ENCODE measurements around the gene CYTH1. TPM values are rescaled to one million over a fixed set of nuclear protein-coding genes. Genes with fewer than 3 reads are reported as not detected.
A peak's percentile ranks its signal among the peaks of the same experiment; 100 is the strongest.

CYTH1 gene
- total RNA-seq, 1 experiment from 2014 or later, result 10.3 TPM

DNA sequence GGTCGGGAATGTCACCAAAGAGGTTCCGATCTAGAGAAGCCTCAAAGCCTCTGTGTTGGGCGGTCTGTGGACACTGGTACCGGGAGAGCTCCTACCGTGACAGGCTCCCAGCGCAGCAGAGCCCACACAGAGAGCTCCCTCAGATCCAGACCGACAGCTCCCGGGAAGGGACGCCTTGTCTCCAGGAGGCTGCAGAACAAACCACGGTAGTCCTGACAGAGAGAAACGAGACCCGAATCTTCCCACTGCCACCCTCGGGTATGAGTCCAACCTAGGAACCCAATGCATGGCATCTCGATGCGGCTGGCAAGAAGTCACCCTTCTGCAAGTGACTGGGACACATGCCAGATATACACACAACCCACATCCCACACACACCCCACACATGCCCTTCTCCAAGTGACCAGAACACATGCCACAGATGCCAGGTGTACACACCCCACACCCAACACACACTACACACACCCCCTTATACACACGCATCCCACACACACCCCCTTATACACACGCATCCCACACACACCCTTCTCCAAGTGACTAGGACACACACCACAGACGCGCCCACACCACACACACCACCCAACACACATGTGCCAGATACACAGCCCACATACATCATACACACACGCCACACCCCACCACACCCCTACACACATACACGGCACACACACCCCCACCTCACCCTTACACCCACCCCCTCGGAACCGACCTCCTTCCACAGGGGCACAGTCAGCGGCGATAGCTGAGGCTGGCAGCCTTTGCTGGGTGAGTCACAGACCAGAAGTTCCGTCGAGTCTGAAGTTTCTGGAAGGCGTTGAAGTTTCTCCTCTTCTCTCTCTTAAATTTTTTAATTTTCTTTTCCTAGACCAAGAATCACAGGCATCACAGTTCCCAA lies 15.9 kb upstream of the CYTH1 start:
- H3K27me3 ChIP-seq (ENCODE audit: control insufficient read depth, insufficient read depth, low read length), result no peaks in the 10 kb centered on the region
- no peak overlapping the region for H3K4me3 ChIP-seq (ENCODE audit: insufficient read depth, low read depth, low read length)
- H3K36me3 ChIP-seq (replicated peaks; ENCODE audit: control insufficient read depth, insufficient read depth, low read length), result peaks cover 35% of the 10 kb centered on the region
- no peak for DNase-seq

DNA sequence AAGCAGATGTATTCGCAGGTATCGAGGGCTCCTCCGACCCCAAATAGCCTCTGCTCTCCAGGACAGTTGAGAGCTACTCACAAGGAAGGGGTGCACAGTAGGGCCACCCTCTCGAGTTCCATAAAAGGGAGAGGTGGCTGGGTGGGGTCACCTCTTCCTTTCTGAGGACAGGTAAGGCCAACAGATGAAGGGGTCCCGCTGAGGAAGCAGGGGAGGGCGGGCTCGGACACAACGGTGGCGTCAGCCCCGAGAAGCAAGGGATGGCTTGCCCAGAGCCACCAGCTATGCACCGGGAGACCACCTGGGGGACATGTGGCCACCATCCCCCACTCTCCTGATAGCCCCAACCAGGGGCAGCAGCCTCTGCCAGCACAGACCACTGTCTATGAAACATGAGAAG lies 15.1 kb upstream of the CYTH1 start:
- no peaks in the 10 kb centered on the region for H3K27me3 ChIP-seq (ENCODE audit: control insufficient read depth, insufficient read depth, low read length)
- DNase-seq, result no peak
- H3K36me3 ChIP-seq (replicated peaks; ENCODE audit: control insufficient read depth, insufficient read depth, low read length), result peaks cover 35% of the 10 kb centered on the region
- no peak overlapping the region for H3K4me3 ChIP-seq (ENCODE audit: insufficient read depth, low read depth, low read length)

DNA sequence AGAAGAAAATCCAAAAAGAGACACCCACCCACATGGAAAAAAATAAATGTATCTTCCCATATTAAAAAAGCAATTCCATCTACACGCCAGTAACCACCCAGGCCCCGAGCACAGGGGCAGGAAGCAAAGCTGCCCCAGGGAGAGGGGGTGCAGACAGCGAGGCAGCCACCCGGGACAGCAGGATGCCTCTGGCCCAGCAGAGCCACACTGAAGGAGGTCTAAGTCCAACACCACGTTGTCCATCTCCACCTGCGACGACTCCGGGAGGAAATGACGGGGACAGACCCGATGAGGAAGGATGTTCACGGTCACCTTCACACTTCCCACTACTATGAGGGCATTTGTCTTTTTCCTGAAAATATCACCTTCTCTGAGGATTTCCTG lies 14.4 kb upstream of the CYTH1 start:
- Histone ChIP-seq H3K4me3 (ENCODE audit: insufficient read depth, low read depth, low read length) (no peak overlapping the region), H3K36me3 (replicated peaks; ENCODE audit: control insufficient read depth, insufficient read depth, low read length) (peaks cover 33% of the 10 kb centered on the region), H3K27me3 (ENCODE audit: control insufficient read depth, insufficient read depth, low read length) (no peaks in the 10 kb centered on the region)
- DNase-seq, result no peak

DNA sequence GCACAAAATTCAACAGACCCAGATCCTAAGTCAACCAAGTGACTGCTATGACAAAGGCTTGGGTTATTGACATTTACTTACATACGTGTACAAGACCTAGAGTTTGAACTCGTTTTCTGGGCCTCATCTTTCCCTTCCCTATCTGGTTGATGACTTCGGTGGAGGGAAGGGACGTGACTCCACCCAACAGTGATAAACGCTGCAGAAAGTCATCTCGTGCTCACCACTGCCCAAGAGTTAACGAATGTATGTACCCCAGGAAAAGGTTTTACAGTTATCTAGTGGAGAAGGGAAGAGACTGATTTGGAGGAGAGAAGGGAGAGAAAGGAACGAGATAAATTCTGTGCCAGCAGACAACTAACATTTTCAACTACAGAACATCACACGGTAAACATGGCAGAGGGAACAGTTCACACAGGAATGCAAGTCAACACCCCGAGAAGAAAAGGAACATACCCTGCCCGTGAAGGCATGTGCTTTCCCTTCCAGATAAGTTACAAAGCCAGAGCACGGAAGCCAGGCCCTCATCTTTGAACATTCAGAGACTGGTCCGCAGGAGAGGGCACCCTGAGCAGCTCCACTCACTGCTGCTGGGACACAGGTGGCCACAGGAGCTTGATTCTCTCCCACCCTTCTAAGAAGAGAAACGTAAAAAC lies 13.9 kb upstream of the CYTH1 start:
- Histone ChIP-seq H3K36me3 (replicated peaks; ENCODE audit: control insufficient read depth, insufficient read depth, low read length) (peaks cover 33% of the 10 kb centered on the region), H3K27me3 (ENCODE audit: control insufficient read depth, insufficient read depth, low read length) (no peaks in the 10 kb centered on the region), H3K4me3 (ENCODE audit: insufficient read depth, low read depth, low read length) (no peak overlapping the region)
- DNase-seq, result no peak

DNA sequence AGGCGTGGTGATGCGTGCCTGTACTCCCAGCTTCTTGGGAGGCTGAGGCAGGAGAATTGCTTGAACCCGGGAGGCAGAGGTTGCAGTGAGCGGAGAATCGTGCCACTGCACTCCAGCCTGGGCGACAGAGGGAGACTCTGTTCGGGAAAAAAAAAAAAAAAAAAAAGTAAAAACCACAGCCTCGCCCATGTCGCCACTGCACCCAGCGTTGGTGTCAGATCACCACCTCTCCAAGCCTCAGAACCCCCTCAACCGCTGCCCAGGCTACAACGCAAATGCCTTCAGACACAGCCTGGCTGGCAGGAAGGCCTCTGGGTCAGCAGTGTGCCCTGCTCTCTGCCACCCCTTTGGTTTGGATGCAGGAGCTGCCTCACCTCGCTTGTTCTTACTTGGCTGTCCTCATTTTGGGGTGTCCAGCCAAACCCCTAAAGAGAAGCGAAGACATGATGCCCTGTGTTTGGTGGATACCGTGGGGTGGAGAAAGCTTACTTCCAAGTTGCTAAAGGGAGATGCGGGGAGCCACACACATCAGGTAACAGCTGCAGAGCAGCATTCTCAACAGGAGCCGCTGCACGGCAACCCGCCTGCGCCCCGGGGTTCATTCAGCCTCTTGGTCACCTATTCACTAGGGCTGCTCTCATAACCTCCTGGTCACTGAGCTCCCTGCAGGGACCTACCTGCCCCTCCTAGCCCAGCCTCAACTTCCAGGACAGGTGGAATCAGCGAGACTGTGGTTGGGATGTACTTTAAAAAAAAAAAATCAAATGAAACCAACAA lies 13.0 kb upstream of the CYTH1 start:
- H3K36me3 ChIP-seq (replicated peaks; ENCODE audit: control insufficient read depth, insufficient read depth, low read length), result peaks cover 33% of the 10 kb centered on the region
- H3K27me3 ChIP-seq (ENCODE audit: control insufficient read depth, insufficient read depth, low read length), result no peaks in the 10 kb centered on the region
- DNase-seq, result no peak
- no peak overlapping the region for H3K4me3 ChIP-seq (ENCODE audit: insufficient read depth, low read depth, low read length)

DNA sequence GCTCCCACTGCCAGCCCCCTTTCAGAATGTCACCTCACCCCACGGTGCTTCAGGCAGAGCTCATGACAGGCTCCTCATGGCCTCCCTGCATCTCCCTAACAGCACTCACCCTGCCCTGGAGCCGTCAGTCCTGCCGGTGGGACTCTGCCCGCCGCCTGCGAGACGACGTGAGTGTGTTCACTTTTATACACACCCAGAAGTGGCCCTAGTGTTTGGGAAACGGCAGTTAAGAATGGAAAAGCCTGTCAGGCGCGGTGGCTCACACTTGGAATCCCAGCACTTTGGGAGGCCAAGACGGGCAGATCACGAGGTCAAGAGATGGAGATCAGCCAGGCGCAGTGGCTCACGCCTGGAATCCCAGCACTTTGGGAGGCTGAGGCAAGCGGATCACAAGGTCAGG lies 12.3 kb upstream of the CYTH1 start:
- Histone ChIP-seq H3K4me3 (ENCODE audit: insufficient read depth, low read depth, low read length) (no peak overlapping the region), H3K36me3 (replicated peaks; ENCODE audit: control insufficient read depth, insufficient read depth, low read length) (peaks cover 32% of the 10 kb centered on the region), H3K27me3 (ENCODE audit: control insufficient read depth, insufficient read depth, low read length) (no peaks in the 10 kb centered on the region)
- DNase-seq, result no peak

DNA sequence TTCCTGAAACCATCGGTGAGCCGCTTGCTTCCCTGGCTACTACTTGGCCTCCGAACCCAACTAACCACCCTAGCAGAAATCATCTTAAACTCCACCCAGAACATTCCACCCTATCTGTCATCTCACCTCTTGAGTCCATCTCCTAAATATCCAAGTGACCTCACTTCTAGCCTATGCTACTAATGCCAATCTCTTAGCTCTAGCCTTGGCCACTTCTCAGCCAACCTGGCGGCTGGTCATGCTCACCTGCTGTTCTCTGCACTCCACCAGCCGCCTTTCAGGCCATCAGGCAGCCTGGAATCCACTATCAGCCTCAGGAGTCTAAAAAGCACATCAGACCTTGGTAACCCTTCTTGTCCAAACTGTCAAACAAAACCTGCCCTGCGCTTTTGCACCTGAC lies 11.9 kb upstream of the CYTH1 start:
- no peak overlapping the region for H3K4me3 ChIP-seq (ENCODE audit: insufficient read depth, low read depth, low read length)
- H3K27me3 ChIP-seq (ENCODE audit: control insufficient read depth, insufficient read depth, low read length), result no peaks in the 10 kb centered on the region
- DNase-seq, result no peak
- H3K36me3 ChIP-seq (replicated peaks; ENCODE audit: control insufficient read depth, insufficient read depth, low read length), result peaks cover 29% of the 10 kb centered on the region

DNA sequence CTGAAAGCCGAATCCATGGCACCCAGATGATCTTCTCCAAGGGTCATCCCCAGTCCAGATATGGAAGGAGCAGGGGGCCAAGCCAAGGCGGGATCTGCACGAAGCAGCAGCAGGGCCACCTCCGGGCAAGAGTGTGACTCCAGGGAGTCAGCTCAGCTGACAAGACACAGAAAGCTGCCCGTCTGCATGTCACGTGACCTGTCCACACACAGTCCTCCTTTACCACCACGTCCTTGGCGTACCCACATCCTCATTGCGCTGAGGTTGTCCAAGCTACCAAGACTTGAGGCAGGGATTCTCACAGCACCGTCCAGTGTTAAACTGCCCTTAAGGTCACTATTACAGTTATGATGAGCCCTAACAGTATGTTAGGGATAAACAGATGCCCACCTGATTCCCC lies 11.3 kb upstream of the CYTH1 start:
- no peak overlapping the region for H3K4me3 ChIP-seq (ENCODE audit: insufficient read depth, low read depth, low read length)
- no peaks in the 10 kb centered on the region for H3K27me3 ChIP-seq (ENCODE audit: control insufficient read depth, insufficient read depth, low read length)
- DNase-seq, result no peak
- peaks cover 26% of the 10 kb centered on the region for H3K36me3 ChIP-seq (replicated peaks; ENCODE audit: control insufficient read depth, insufficient read depth, low read length)

DNA sequence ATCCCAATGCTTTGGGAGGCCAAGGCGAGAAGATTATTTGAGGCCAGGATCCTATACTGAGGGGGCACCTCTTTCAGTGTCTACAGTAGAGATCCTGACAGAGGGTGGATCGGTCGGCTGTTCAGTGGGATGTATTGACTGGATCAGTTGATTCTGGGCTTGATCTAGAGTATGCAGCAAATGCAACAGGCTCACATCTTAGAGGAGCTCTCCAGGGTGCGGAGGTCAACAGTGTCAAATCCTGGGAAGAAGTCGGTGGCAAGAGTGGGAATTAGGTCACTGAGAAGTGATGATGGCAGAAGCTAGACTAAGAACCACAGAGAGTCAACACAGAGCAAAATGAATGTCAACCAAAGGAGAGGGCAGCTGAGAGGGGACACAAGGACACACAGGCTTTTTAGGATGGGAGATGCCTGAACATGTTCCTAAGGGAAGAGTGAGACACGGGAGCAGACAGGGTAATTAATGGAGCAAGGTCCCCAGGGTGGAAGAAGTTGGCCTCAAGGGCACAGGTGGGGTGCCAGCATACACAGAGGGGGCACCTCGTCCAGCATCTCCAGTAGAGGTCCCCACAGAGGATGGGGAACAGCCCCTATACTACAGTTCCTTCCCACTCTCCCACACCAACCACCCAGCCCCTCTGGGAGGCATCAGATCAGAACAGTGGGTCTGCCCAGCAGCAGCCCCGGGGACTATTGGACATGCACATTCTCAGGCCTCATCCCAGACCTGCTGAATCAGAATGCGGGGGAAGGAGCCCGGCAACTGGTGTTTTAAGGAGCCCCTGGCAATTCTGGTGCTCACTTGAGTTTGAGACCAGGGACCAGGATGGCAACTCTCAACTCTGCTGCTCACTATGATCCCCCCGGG lies 10.0 kb upstream of the CYTH1 start:
- no peak for DNase-seq
- Histone ChIP-seq H3K27me3 (ENCODE audit: control insufficient read depth, insufficient read depth, low read length) (no peaks in the 10 kb centered on the region), H3K36me3 (replicated peaks; ENCODE audit: control insufficient read depth, insufficient read depth, low read length) (peaks cover 17% of the 10 kb centered on the region), H3K4me3 (ENCODE audit: insufficient read depth, low read depth, low read length) (no peak overlapping the region)

DNA sequence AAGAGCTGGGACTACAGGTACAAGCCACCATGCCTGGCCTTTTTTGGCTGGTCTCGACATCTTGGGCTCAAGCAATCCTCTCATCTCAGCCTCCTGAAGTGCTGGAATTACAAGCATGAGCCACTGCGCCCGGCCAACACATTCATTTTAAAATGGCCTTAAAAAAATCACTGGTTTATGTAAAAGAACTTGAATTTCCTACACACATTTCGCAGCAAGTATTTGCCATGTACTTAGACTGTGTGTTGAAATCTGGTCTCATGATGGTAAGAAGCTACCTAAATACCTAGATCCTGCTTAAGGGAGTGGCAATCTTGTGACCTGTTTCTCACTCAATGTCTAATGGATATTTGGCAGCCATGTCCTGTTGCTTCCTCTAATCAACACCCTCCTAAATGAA lies 8.5 kb upstream of the CYTH1 start:
- H3K27me3 ChIP-seq (ENCODE audit: control insufficient read depth, insufficient read depth, low read length), result no peaks in the 10 kb centered on the region
- H3K4me3 ChIP-seq (ENCODE audit: insufficient read depth, low read depth, low read length), result no peak overlapping the region
- no peak for DNase-seq
- peaks cover 7% of the 10 kb centered on the region for H3K36me3 ChIP-seq (replicated peaks; ENCODE audit: control insufficient read depth, insufficient read depth, low read length)

DNA sequence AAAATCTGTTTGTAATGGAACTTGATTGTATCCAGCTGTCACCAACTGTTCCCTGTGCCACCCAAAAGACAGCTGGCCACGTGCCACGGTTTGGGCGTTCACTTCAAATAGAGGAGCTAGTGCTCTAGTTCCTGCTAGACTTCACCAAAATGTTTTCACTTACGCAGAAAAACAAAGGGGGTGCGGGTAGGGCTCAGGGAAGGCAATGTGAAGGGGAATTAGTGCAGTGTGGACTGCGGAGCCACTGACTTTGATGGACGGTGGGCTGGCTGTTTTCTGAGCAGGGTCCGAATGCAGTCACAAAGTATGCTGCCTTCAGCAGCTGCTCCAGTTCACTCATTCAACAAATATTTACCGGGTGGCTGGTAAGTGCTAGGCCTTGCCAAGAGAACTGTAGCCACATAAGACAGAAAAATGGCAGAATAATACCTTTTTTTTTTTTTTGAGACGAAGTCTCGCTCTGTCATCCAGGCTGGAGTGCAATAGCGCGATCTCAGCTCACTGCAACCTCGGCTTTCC lies 7.6 kb upstream of the CYTH1 start:
- no peaks in the 10 kb centered on the region for H3K27me3 ChIP-seq (ENCODE audit: control insufficient read depth, insufficient read depth, low read length)
- DNase-seq, result no peak
- H3K36me3 ChIP-seq (replicated peaks; ENCODE audit: control insufficient read depth, insufficient read depth, low read length), result peaks cover 3% of the 10 kb centered on the region
- no peak overlapping the region for H3K4me3 ChIP-seq (ENCODE audit: insufficient read depth, low read depth, low read length)

DNA sequence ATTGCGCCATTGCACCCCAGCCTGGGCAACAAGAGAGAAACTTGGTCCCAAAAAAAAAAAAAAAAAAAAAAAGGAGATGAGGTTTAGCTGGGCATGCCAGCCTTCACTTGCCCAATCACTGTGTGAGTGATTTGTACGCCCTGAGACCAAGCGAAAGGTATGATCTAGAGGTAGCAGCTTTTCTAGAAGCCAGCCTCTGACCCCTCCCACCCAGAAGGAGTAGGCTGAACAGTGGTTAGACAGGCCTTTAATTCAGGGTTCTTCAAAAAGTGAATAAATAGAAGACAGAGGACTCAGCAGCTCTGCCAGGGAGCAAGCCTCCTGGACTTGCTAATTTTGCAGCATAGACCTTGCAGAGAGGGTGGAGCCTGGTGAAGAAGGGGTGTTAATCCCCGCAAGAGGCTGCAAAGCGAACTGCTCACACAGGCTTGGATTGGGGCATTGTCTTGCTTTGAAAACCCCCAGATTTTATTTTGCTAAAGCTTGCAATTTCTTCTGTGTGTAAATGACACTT lies 7.1 kb upstream of the CYTH1 start:
- peaks cover 3% of the 10 kb centered on the region for H3K36me3 ChIP-seq (replicated peaks; ENCODE audit: control insufficient read depth, insufficient read depth, low read length)
- no peaks in the 10 kb centered on the region for H3K27me3 ChIP-seq (ENCODE audit: control insufficient read depth, insufficient read depth, low read length)
- DNase-seq, result no peak
- no peak overlapping the region for H3K4me3 ChIP-seq (ENCODE audit: insufficient read depth, low read depth, low read length)

DNA sequence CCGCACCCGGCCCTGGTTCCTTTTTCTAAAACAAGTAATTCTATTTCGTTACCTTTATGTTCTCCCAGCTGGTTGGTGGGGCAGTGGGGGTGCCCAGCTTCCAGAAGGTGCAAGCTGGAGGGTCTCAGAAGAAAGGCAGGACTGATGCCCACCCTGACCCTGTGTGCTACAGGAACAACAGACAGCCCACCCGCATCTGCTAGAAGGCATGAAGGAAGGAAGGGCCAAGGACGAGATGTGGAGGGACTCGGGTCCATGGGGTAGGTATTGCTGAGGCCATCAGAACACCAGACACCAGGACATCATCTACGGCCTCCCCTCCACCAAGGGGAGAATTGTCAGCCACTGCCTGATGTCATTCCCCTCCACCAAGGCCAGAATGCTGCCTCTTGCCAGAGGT lies 6.4 kb upstream of the CYTH1 start:
- H3K36me3 ChIP-seq (replicated peaks; ENCODE audit: control insufficient read depth, insufficient read depth, low read length), result peaks cover 2% of the 10 kb centered on the region
- no peak overlapping the region for H3K4me3 ChIP-seq (ENCODE audit: insufficient read depth, low read depth, low read length)
- DNase-seq, result no peak
- H3K27me3 ChIP-seq (ENCODE audit: control insufficient read depth, insufficient read depth, low read length), result no peaks in the 10 kb centered on the region

DNA sequence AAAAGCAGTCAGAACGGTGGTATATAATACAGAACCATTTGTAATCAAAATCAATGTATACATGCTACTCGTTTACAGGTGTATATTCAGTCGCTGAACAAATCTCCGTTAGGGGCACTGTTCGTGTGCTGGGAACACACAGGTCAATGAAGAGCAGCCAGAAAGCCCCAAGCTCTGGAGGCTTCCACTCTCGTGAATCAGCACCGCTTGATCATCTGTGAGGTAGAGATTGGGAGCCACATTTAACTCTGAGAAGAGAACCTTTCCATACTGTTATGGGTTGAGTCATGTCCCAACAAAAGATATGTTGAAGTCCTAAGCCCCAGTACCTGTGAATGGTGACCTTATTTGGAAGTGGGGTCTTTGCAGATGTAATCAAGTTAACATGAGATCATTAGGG lies 5.4 kb upstream of the CYTH1 start:
- H3K4me3 ChIP-seq (ENCODE audit: insufficient read depth, low read depth, low read length), result no peak overlapping the region
- DNase-seq, result peak; percentile 41
- no peaks in the 10 kb centered on the region for H3K36me3 ChIP-seq (replicated peaks; ENCODE audit: control insufficient read depth, insufficient read depth, low read length)
- no peaks in the 10 kb centered on the region for H3K27me3 ChIP-seq (ENCODE audit: control insufficient read depth, insufficient read depth, low read length)

All from H7 (cell line).